NB4 (cell line): ENCODE data around the gene BRI3.

Experiments
- DNase-seq: peaks from one replicate; pipeline ENCODE4 v3.0.0; 2010; ENCODE audit warnings: low read depth
- H3K4me3 ChIP-seq: one replicate; pipeline ENCODE4 v1.5.1; 2011; ENCODE audit warnings: mild to moderate bottlenecking, low read depth, low read length, moderate library complexity
- CTCF ChIP-seq: IDR thresholded peaks from one replicate; pipeline ENCODE4 v1.5.1; 2012; ENCODE audit warnings: low read depth, low read length
- MAX ChIP-seq: IDR thresholded peaks from 2 replicates; pipeline ENCODE4 v1.6.1; 2011; ENCODE audit warnings: low read depth, low read length
- MYC ChIP-seq: IDR thresholded peaks from 2 replicates; pipeline ENCODE4 v1.6.1; 2011; ENCODE audit warnings: low read depth, low read length
- POLR2A ChIP-seq: IDR thresholded peaks from 2 replicates; pipeline ENCODE4 v1.6.1; 2011; ENCODE audit warnings: mild to moderate bottlenecking; ENCODE audit not compliant: insufficient read length; ENCODE audit errors: extremely low read depth

The BRI3 gene

GRCh38 chr7:98276241-98276761, 5.2 kb upstream of the BRI3 start:
- DNase-seq, result no peak
- no peak overlapping the region for H3K4me3 ChIP-seq
- TF ChIP-seq CTCF (no peak), MYC (no peak), POLR2A (no peak), MAX (no peak)

GRCh38 chr7:98278408-98278807, 3.1 kb upstream of the BRI3 start:
- TF ChIP-seq MYC (no peak), MAX (no peak), POLR2A (no peak), CTCF (no peak)
- no peak for DNase-seq
- H3K4me3 ChIP-seq, result no peak overlapping the region

GRCh38 chr7:98278936-98279335, 2.5 kb upstream of the BRI3 start:
- DNase-seq, result no peak
- no peak overlapping the region for H3K4me3 ChIP-seq
- TF ChIP-seq MAX (no peak), MYC (no peak), POLR2A (no peak), CTCF (no peak)

GRCh38 chr7:98280296-98280695, 1.2 kb upstream of the BRI3 start:
- H3K4me3 ChIP-seq, result peak overlapping the region; percentile 56
- TF ChIP-seq POLR2A (no peak), MYC (no peak), MAX (no peak), CTCF (no peak)
- DNase-seq, result no peak

- no peak for TF ChIP-seq MAX
- no peak for TF ChIP-seq MYC
- TF ChIP-seq CTCF, result no peak
- TF ChIP-seq POLR2A, result no peak
- peak overlapping the region; percentile 38 for H3K4me3 ChIP-seq
- DNase-seq, result peak; percentile 36
Measured at GRCh38 chr7:98281757-98282606, 496 bp downstream of the BRI3 start.
